Esophagus squamous epithelium (tissue), 4 donors: ENCODE results near the gene MAP6D1.

ENCODE experiments used
- POLR2A ChIP-seq, 4 donors: fragments of 450-650 bp; IDR thresholded peaks; one replicate each; pipeline ENCODE4 v1.6.1; 2017; ENCODE audit warnings: antibody characterized with exemption in 4 of 4, mild to moderate bottlenecking in 4 of 4, moderate library complexity in 3 of 4
- TF ChIP-seq, protein P1 (sequence below), 6 experiments: fragments of 450-650 bp in 4 of 6; fragments of 200-600 bp in 2 of 6; sonication (generic) in 2 of 6; IDR thresholded peaks; one replicate each; pipeline ENCODE4 v1.5.1; 2016 to 2019; ENCODE audit warnings: antibody characterized with exemption in 6 of 6, mild to moderate bottlenecking in 4 of 6, moderate library complexity in 4 of 6

DNA sequence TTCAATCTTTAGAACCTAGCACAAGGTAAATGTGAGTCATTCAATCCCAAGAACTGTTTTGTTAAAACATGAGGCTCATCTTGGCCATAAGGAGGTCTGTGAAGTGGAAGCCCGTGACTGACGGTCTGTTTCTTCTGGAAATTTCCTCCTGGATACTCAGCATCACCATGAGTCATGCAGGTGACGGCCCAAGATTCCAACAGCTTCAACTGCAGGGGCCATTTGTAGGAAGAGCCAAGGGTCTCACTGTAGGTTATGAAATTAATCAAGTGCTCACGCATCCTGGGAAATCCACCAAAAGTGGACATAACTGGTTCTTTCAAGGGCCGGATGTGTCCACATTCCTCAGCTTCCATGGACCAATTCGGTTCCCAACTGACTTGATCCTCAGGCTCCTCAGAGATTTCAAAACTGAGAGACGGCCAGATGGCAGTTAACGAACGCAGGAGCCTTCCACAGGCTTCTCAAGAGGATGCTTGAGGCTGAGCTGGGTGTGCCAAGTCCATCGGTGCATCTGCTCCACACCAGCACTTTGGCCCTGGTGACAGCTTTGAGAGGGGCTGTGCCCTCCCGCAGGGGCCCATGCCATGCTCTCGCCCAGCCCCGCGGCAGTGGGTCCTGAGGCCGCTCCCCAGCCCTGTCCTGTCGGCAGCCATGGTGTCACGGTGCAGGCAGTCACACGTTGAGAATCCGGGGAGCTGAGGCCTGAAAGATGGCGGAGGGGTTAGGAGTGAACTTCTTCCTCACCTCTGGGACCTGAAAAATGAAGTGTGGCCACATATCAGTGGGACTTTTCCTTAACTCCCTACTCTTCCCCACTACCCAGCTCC, 8.5 kb downstream of the MAP6D1 start:
- TF ChIP-seq, protein P1, sequence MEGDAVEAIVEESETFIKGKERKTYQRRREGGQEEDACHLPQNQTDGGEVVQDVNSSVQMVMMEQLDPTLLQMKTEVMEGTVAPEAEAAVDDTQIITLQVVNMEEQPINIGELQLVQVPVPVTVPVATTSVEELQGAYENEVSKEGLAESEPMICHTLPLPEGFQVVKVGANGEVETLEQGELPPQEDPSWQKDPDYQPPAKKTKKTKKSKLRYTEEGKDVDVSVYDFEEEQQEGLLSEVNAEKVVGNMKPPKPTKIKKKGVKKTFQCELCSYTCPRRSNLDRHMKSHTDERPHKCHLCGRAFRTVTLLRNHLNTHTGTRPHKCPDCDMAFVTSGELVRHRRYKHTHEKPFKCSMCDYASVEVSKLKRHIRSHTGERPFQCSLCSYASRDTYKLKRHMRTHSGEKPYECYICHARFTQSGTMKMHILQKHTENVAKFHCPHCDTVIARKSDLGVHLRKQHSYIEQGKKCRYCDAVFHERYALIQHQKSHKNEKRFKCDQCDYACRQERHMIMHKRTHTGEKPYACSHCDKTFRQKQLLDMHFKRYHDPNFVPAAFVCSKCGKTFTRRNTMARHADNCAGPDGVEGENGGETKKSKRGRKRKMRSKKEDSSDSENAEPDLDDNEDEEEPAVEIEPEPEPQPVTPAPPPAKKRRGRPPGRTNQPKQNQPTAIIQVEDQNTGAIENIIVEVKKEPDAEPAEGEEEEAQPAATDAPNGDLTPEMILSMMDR (IDR thresholded peaks at IDR 0.05) = no peak
- TF ChIP-seq POLR2A (IDR thresholded peaks at IDR 0.05) = no peak
